Cardiac muscle cell (in vitro differentiated cells and primary cell): Measurements from ENCODE around the gene CCSER1. TPM values are rescaled to one million over a fixed set of nuclear protein-coding genes. Genes with fewer than 3 reads are reported as not detected.
A peak's percentile ranks its signal among the peaks of the same experiment; 100 is the strongest.

Source experiments
- DNase-seq, 2 donors: peaks; one replicate each; pipeline versions ENCODE4 v3.0.0 to v3.0.0-alpha.2; 2010 to 2017; ENCODE audit warnings: low read depth in 1 of 2, low spot score in 1 of 2
- H3K27ac ChIP-seq: fragments of 200-600 bp; sonication (generic); 2 replicates; pipeline ENCODE4 v1.5.1; 2016
- H3K27me3 ChIP-seq: fragments of 200-600 bp; sonication (generic); 2 replicates; pipeline ENCODE4 v1.6.0; 2016; ENCODE audit warnings: control low read depth
- H3K36me3 ChIP-seq: fragments of 200-600 bp; sonication (generic); 2 replicates; pipeline ENCODE4 v1.5.1; 2016; ENCODE audit warnings: control low read depth
- H3K4me1 ChIP-seq: fragments of 200-600 bp; sonication (generic); 2 replicates; pipeline ENCODE4 v1.8.1; 2017; ENCODE audit warnings: low read depth, mild to moderate bottlenecking, mixed run types
- H3K4me3 ChIP-seq: fragments of 200-600 bp; sonication (generic); 2 replicates; pipeline ENCODE4 v1.5.1; 2016; ENCODE audit warnings: mild to moderate bottlenecking
- H3K9me3 ChIP-seq: fragments of 200-600 bp; sonication (generic); 2 replicates; pipeline ENCODE4 v1.5.1; 2017; ENCODE audit warnings: low read depth, mild to moderate bottlenecking, control low read depth
- polyA plus RNA-seq: library from polyadenylated mRNA; unstranded; fragments of >200 nt; fragmentation: Nextera tagmentation; extraction: Ambion mirVana; gene quantifications from 2 replicates; pipeline ENCODE4 v1.2.1, GENCODE V29; 2016
- total RNA-seq: library from RNA; depleted of rRNA; stranded (reverse); fragments of >200 nt; gene quantifications from 2 replicates; pipeline ENCODE4 v1.2.3, GENCODE V29; 2016
- TF ChIP-seq, protein P1 (sequence below): IDR thresholded peaks from 2 replicates; pipeline ENCODE4 v1.5.1; 2012; ENCODE audit warnings: low read depth, mild to moderate bottlenecking, low read length

Gene CCSER1
- total and polyA plus RNA-seq, 2 experiments from 2014 or later, result 0.77 to 3.6 TPM

DNA sequence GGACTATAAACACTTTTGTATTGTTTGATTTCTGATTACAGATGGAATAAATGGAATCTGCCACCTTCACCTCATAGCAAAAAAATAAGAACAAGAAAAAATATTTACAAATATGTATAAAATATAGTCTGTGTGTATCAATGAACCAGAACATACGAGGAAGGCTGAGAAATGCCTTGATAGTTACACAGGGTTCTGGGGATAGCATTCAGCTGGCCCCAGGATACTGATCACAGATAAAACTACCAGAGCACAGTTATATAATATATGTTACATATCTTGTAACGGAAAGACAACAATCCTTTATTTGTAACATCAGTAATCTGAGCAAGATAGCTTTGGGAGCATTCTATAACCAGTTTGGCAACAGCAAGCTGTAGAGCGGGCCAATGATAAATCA lies 1101.5 kb downstream of the CCSER1 start:
- Histone ChIP-seq H3K4me1 (no peaks in the 10 kb centered on the region), H3K36me3 (no peaks in the 10 kb centered on the region), H3K9me3 (no peaks in the 10 kb centered on the region), H3K27ac (no peak overlapping the region), H3K27me3 (no peaks in the 10 kb centered on the region), H3K4me3 (no peak overlapping the region)
- TF ChIP-seq, protein P1, sequence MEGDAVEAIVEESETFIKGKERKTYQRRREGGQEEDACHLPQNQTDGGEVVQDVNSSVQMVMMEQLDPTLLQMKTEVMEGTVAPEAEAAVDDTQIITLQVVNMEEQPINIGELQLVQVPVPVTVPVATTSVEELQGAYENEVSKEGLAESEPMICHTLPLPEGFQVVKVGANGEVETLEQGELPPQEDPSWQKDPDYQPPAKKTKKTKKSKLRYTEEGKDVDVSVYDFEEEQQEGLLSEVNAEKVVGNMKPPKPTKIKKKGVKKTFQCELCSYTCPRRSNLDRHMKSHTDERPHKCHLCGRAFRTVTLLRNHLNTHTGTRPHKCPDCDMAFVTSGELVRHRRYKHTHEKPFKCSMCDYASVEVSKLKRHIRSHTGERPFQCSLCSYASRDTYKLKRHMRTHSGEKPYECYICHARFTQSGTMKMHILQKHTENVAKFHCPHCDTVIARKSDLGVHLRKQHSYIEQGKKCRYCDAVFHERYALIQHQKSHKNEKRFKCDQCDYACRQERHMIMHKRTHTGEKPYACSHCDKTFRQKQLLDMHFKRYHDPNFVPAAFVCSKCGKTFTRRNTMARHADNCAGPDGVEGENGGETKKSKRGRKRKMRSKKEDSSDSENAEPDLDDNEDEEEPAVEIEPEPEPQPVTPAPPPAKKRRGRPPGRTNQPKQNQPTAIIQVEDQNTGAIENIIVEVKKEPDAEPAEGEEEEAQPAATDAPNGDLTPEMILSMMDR, result no peak
- no peak for DNase-seq

DNA sequence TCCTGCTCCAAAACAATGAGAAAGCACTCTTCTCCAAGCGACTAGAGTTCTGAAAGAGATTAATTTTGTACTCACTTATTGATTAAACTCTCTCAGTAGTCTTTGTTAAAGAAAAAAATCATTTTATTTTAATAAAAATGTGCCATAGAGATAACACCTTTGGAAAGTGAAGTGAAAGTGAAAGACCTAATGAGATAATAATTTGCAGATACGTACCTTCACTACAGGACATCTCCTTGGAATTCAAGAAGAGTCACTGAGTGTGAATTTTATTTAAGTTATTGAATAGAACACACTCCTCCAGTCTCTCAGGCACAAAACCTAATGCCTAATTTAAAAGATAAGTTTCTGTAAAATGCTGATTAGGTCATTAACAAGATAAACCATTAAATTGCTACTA lies 1106.0 kb downstream of the CCSER1 start:
- TF ChIP-seq, protein P1, result no peak
- no peak for DNase-seq

DNA sequence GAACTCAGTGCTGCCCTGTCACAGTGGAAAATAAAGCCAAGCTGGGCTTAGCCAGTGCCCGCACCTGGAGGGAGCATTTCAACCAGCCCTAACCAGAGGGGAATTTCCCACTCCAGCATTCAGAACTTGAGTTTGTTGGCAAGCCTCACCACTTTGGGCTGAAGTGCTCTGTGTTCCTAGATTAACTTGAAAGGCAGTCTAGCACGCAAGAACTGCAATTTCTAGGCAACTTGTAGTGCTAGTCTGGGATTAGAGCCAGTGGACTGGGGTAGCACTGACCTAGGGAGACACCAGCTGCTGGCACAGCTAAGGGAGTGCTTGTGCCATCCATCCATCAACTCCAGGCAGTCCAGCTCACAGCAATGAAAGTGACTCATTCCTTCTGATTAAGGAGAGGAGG lies 1115.9 kb downstream of the CCSER1 start:
- no peak overlapping the region for H3K4me3 ChIP-seq
- peak in 1 of 2 donors; percentile 3 for DNase-seq
- H3K36me3 ChIP-seq, result no peaks in the 10 kb centered on the region
- TF ChIP-seq, protein P1, result no peak
- H3K27ac ChIP-seq, result no peak overlapping the region
- no peaks in the 10 kb centered on the region for H3K4me1 ChIP-seq
- H3K27me3 ChIP-seq, result no peaks in the 10 kb centered on the region
- no peaks in the 10 kb centered on the region for H3K9me3 ChIP-seq

More for the DNA sequence above, 1106.0 kb downstream of the CCSER1 start:
- Histone ChIP-seq H3K36me3 (no peaks in the 10 kb centered on the region), H3K27me3 (no peaks in the 10 kb centered on the region), H3K4me1 (no peaks in the 10 kb centered on the region), H3K9me3 (no peaks in the 10 kb centered on the region), H3K4me3 (no peak overlapping the region), H3K27ac (no peak overlapping the region)

DNA sequence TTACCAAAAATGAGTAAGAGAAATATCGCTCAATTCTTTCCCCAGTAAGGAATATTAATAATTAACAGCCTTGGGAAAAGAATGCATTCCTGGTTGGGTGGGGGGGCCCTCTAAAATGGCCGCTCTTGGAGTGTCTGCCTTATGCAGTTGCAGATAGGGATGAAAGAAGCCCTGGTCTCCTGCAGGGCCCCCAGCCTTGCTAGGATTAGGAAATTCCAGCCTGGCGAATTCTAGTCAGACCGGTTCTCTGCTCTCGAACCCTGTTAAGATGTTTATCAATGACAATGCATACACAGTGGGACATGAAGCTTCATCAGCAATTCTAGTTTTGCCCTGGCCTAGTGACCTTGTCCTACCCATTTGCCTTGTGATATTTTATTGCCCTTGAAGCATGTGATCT lies 1128.8 kb downstream of the CCSER1 start:
- Histone ChIP-seq H3K9me3 (no peaks in the 10 kb centered on the region), H3K27ac (no peak overlapping the region), H3K36me3 (no peaks in the 10 kb centered on the region), H3K27me3 (no peaks in the 10 kb centered on the region), H3K4me3 (no peak overlapping the region), H3K4me1 (no peaks in the 10 kb centered on the region)
- TF ChIP-seq, protein P1, result no peak
- DNase-seq, result no peak

DNA sequence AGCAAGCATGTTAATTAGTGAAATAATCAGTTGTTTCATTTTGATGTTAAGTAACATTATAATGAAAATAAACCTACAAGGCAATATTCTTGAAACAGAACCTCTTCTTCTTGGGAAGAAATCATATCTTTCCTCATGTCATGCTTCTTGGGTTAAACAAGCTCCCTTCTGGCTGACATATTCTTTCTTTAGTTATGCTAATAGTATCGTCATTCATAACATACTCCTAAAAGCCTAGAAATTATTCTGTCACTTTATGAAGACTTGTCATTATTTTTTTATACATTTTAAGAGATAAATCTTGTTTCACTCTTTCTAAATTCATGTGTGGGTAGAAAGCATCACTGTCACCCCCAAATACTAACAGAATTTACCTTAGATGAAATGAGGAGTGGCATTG lies 1129.6 kb downstream of the CCSER1 start:
- Histone ChIP-seq H3K4me1 (no peaks in the 10 kb centered on the region), H3K27ac (no peak overlapping the region), H3K27me3 (no peaks in the 10 kb centered on the region), H3K36me3 (no peaks in the 10 kb centered on the region), H3K4me3 (no peak overlapping the region), H3K9me3 (no peaks in the 10 kb centered on the region)
- TF ChIP-seq, protein P1, result no peak
- DNase-seq, result no peak

- Histone ChIP-seq H3K4me3 (no peak overlapping the region), H3K27me3 (no peaks in the 10 kb centered on the region), H3K9me3 (no peaks in the 10 kb centered on the region), H3K4me1 (no peaks in the 10 kb centered on the region), H3K36me3 (no peaks in the 10 kb centered on the region), H3K27ac (no peak overlapping the region)
- no peak for DNase-seq
- TF ChIP-seq, protein P1, result no peak
Observed at GRCh38 chr4:91257721-91258120, 1130.5 kb downstream of the CCSER1 start.
